Measurements from ENCODE around the gene TRIM28. TPM values are rescaled to one million over a fixed set of nuclear protein-coding genes. Genes with fewer than 3 reads are reported as not detected.

Gene TRIM28
- total and polyA plus RNA-seq, 9 of the 15 experiments (the other 6 are each of a cell fraction or from before 2014, with no cell fraction given), result 12.1 to 797 (median 490) TPM

DNA sequence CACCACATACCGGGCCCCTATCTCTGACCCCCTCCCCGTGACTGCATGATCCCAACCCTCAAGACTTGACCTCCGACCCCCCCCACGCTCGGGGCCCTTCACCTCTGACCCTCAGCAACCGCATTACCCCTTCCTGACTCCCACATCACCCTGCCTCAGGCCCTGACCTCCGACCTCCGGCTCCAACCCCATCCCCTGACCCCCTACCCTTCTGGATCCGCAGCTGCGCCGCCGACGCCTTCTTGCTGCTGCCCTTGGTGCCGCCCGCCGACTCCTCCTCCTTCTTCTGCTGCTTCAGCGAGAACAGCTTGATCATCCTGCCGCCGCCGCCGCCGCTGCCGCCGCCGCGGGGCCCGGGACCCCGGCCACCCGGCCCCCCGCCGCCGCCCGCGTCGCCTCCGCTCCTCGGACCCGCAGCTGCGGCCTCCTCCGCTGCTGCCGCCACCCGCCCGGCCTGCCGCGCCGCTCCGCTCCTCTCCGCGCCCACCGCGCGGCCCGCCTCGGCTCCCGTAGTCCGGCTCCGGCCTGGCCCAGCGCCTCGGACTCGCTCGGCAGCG is 14.3 kb downstream of the TRIM28 start, which contains the start of gene UBE2M (continued):
- TF ChIP-seq, protein P1, sequence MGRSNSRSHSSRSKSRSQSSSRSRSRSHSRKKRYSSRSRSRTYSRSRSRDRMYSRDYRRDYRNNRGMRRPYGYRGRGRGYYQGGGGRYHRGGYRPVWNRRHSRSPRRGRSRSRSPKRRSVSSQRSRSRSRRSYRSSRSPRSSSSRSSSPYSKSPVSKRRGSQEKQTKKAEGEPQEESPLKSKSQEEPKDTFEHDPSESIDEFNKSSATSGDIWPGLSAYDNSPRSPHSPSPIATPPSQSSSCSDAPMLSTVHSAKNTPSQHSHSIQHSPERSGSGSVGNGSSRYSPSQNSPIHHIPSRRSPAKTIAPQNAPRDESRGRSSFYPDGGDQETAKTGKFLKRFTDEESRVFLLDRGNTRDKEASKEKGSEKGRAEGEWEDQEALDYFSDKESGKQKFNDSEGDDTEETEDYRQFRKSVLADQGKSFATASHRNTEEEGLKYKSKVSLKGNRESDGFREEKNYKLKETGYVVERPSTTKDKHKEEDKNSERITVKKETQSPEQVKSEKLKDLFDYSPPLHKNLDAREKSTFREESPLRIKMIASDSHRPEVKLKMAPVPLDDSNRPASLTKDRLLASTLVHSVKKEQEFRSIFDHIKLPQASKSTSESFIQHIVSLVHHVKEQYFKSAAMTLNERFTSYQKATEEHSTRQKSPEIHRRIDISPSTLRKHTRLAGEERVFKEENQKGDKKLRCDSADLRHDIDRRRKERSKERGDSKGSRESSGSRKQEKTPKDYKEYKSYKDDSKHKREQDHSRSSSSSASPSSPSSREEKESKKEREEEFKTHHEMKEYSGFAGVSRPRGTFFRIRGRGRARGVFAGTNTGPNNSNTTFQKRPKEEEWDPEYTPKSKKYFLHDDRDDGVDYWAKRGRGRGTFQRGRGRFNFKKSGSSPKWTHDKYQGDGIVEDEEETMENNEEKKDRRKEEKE (IDR thresholded peaks at IDR 0.05; ENCODE audit: borderline replicate concordance in 1 of 2, control insufficient read depth in 1 of 2, low read depth in 2 of 2, low read length in 1 of 2), result no peak
- peak; percentile 82; the same call in 1 of the 2 replicates for TF ChIP-seq MTA3 (IDR thresholded peaks at IDR 0.05; ENCODE audit: borderline replicate concordance)
- no peak for TF ChIP-seq ETV1 (tag; conservative IDR thresholded peaks at IDR 0.05; ENCODE audit: low read depth)
- no peak for TF ChIP-seq BDP1 (IDR thresholded peaks at IDR 0.05; ENCODE audit: insufficient read depth, insufficient read length)
- peak in 1 of 2 experiments; percentile 83; a peak in 2 of 4 replicates for TF ChIP-seq HDAC1 (IDR thresholded peaks at IDR 0.05)
- TF ChIP-seq ZNF324 (CRISPR knock-in tag; IDR thresholded peaks at IDR 0.05), result no peak
- TF ChIP-seq PHTF2 (CRISPR knock-in tag; IDR thresholded peaks at IDR 0.05), result no peak
- no peak for TF ChIP-seq FOXJ2 (tag; IDR thresholded peaks at IDR 0.05)
- TF ChIP-seq MCM7 (IDR thresholded peaks at IDR 0.05), result no peak
- TF ChIP-seq, protein P2, sequence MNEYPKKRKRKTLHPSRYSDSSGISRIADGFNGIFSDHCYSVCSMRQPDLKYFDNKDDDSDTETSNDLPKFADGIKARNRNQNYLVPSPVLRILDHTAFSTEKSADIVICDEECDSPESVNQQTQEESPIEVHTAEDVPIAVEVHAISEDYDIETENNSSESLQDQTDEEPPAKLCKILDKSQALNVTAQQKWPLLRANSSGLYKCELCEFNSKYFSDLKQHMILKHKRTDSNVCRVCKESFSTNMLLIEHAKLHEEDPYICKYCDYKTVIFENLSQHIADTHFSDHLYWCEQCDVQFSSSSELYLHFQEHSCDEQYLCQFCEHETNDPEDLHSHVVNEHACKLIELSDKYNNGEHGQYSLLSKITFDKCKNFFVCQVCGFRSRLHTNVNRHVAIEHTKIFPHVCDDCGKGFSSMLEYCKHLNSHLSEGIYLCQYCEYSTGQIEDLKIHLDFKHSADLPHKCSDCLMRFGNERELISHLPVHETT (CRISPR knock-in tag; conservative IDR thresholded peaks at IDR 0.05 in 1 of 2, IDR thresholded peaks at IDR 0.05 in 1 of 2), result no peak
- no peak for TF ChIP-seq SETDB1 (IDR thresholded peaks at IDR 0.05; ENCODE audit: low read length)
- no peak for TF ChIP-seq MYBL2 (IDR thresholded peaks at IDR 0.05; ENCODE audit: low read depth)
- no peak for TF ChIP-seq MYBL2 (CRISPR knock-in tag; IDR thresholded peaks at IDR 0.05; ENCODE audit: borderline replicate concordance)
- no peak for TF ChIP-seq ZKSCAN8 (CRISPR knock-in tag; IDR thresholded peaks at IDR 0.05)
- TF ChIP-seq ZNF274 (IDR thresholded peaks at IDR 0.05; ENCODE audit: borderline replicate concordance, low read depth, low read length), result no peak
- TF ChIP-seq, protein P3, sequence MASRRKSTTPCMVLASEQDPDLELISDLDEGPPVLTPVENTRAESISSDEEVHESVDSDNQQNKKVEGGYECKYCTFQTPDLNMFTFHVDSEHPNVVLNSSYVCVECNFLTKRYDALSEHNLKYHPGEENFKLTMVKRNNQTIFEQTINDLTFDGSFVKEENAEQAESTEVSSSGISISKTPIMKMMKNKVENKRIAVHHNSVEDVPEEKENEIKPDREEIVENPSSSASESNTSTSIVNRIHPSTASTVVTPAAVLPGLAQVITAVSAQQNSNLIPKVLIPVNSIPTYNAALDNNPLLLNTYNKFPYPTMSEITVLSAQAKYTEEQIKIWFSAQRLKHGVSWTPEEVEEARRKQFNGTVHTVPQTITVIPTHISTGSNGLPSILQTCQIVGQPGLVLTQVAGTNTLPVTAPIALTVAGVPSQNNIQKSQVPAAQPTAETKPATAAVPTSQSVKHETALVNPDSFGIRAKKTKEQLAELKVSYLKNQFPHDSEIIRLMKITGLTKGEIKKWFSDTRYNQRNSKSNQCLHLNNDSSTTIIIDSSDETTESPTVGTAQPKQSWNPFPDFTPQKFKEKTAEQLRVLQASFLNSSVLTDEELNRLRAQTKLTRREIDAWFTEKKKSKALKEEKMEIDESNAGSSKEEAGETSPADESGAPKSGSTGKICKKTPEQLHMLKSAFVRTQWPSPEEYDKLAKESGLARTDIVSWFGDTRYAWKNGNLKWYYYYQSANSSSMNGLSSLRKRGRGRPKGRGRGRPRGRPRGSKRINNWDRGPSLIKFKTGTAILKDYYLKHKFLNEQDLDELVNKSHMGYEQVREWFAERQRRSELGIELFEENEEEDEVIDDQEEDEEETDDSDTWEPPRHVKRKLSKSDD (conservative IDR thresholded peaks at IDR 0.05; ENCODE audit: low read length), result no peak
- TF ChIP-seq, protein P4, sequence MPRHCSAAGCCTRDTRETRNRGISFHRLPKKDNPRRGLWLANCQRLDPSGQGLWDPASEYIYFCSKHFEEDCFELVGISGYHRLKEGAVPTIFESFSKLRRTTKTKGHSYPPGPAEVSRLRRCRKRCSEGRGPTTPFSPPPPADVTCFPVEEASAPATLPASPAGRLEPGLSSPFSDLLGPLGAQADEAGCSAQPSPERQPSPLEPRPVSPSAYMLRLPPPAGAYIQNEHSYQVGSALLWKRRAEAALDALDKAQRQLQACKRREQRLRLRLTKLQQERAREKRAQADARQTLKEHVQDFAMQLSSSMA (CRISPR knock-in tag; IDR thresholded peaks at IDR 0.05), result no peak
- no peak for TF ChIP-seq GABPB1 (CRISPR knock-in tag; IDR thresholded peaks at IDR 0.05)
- no peak for TF ChIP-seq POU5F1 (IDR thresholded peaks at IDR 0.05; ENCODE audit: borderline replicate concordance, low read depth, low read length, partially characterized antibody)

Measured in K562 (cell line).